GM12878 (cell line): ENCODE results near the gene AFAP1L2. TPM values are rescaled to one million over a fixed set of nuclear protein-coding genes. Genes with fewer than 3 reads are reported as not detected.

Experiments
- ATAC-seq: fragments of 200-7000 bp; cut with Tn5 transposase; 3 replicates; pipeline ENCODE4 v1.9.1; 2020; ENCODE audit warnings: mild to moderate bottlenecking, moderate library complexity
- BruUV-seq: library from RNA; stranded (reverse); fragments of 400-500 nt; replicated peaks from 2 replicates; lab custom pipeline; 2021; lab: Mats Ljungman, UMichigan
- CTCF ChIA-PET: fragments of 300-600 bp; sonication (Branson Sonifier 250); formaldehyde crosslinking; extraction: SDS; loops from one replicate; lab custom pipeline; 2021; ENCODE audit warnings: inconsistent platforms; lab: Yijun Ruan, JAX
- POLR2A ChIA-PET: fragments of 350-600 bp; formaldehyde crosslinking; extraction: SDS; loops from one replicate; lab custom pipeline; 2021; ENCODE audit warnings: inconsistent platforms; lab: Charles Lee
- RAD21 ChIA-PET: fragments of 300-600 bp; sonication (Branson Sonifier 250); formaldehyde crosslinking; loops from one replicate; lab custom pipeline; 2023; ENCODE audit warnings: antibody characterized with exemption; ENCODE audit not compliant: unreplicated experiment; lab: Charles Lee
- SMC1A ChIA-PET: fragments of 300-600 bp; sonication (Branson Sonifier 250); formaldehyde crosslinking; loops from one replicate; lab custom pipeline; 2023; ENCODE audit not compliant: unreplicated experiment, uncharacterized antibody; lab: Charles Lee
- DNase-seq: peaks from one replicate; pipeline ENCODE4 v3.0.0-alpha.2; 2011; ENCODE audit warnings: low read depth, low spot score
- FAIRE-seq: peaks from 3 replicates; lab custom pipeline; 2011; peaks lifted over from hg19 to GRCh38; lab: Jason Lieb, UNC
- H2AFZ ChIP-seq: 2 replicates; pipeline ENCODE4 v1.6.0; 2011; ENCODE audit warnings: low read depth, low read length, control low read depth; ENCODE audit not compliant: control insufficient read depth
- H3K27ac ChIP-seq: 2 replicates; pipeline ENCODE4 v1.5.1; 2011; ENCODE audit warnings: control low read depth; ENCODE audit not compliant: control insufficient read depth, insufficient read depth
- H3K27me3 ChIP-seq, 2 experiments: replicated peaks in 1 of 2; 2 replicates each; pipeline versions ENCODE4 v1.6.0 to v1.6.1; 2011; ENCODE audit warnings: low read length in 1 of 2; ENCODE audit not compliant: control insufficient read depth in 2 of 2, insufficient read depth in 2 of 2
- H3K36me3 ChIP-seq, 2 experiments: 2 replicates each; pipeline ENCODE4 v1.5.1; 2011; ENCODE audit warnings: low read length in 1 of 2; ENCODE audit not compliant: control insufficient read depth in 2 of 2, insufficient read depth in 2 of 2
- H3K4me1 ChIP-seq: 2 replicates; pipeline ENCODE4 v1.6.1; 2011; ENCODE audit warnings: mild to moderate bottlenecking, low read length, moderate library complexity, mixed read lengths; ENCODE audit not compliant: control insufficient read depth, insufficient read depth
- H3K4me2 ChIP-seq: 2 replicates; pipeline ENCODE4 v1.6.0; 2011; ENCODE audit warnings: control low read depth; ENCODE audit not compliant: control insufficient read depth, insufficient read depth
- H3K4me3 ChIP-seq: fragments of 200-600 bp; sonication (generic); 2 replicates; pipeline ENCODE4 v1.5.1; 2016
- H3K79me2 ChIP-seq: 2 replicates; pipeline ENCODE4 v1.6.0; 2011; ENCODE audit warnings: low read length; ENCODE audit not compliant: control insufficient read depth, insufficient read depth
- H3K9ac ChIP-seq: 2 replicates; pipeline ENCODE4 v1.8.0; 2011; ENCODE audit warnings: low read length, control low read depth, mixed read lengths; ENCODE audit not compliant: control insufficient read depth, insufficient read depth
- H3K9me3 ChIP-seq: replicated peaks from 3 replicates; pipeline ENCODE4 v1.5.1; 2011; ENCODE audit warnings: mild to moderate bottlenecking, low read length; ENCODE audit not compliant: control insufficient read depth, insufficient read depth
- H4K20me1 ChIP-seq: 2 replicates; pipeline ENCODE4 v1.6.0; 2011; ENCODE audit not compliant: control insufficient read depth, insufficient read depth
- ATF7 ChIP-seq: fragments of 450-650 bp; IDR thresholded peaks from 2 replicates; pipeline ENCODE4 v1.6.1; 2016; ENCODE audit warnings: low read depth, mild to moderate bottlenecking
- CREB1 ChIP-seq: IDR thresholded peaks from 2 replicates; pipeline ENCODE4 v1.6.1; 2012; ENCODE audit warnings: low read depth, mild to moderate bottlenecking, inconsistent platforms
- DPF2 ChIP-seq: fragments of 450-650 bp; IDR thresholded peaks from 2 replicates; pipeline ENCODE4 v1.6.1; 2017; ENCODE audit warnings: mild to moderate bottlenecking
- FOXK2 ChIP-seq: fragments of 450-650 bp; IDR thresholded peaks from 2 replicates; pipeline ENCODE4 v1.6.1; 2017; ENCODE audit warnings: mild to moderate bottlenecking, moderate library complexity
- MEF2B ChIP-seq: fragments of 450-650 bp; IDR thresholded peaks from 2 replicates; pipeline ENCODE4 v1.6.1; 2018; ENCODE audit warnings: mild to moderate bottlenecking, moderate library complexity; ENCODE audit not compliant: partially characterized antibody, poor library complexity, severe bottlenecking
- NFYB ChIP-seq: IDR thresholded peaks from 2 replicates; pipeline ENCODE4 v1.6.1; 2011; ENCODE audit warnings: low read depth, mild to moderate bottlenecking, low read length, improper control_type of control experiment, moderate library complexity; ENCODE audit not compliant: insufficient read depth
- SMAD5 ChIP-seq: IDR thresholded peaks from 2 replicates; pipeline ENCODE4 v1.6.1; 2016; ENCODE audit warnings: antibody characterized with exemption, low read depth
- STAT1 ChIP-seq: fragments of 450-650 bp; conservative IDR thresholded peaks from 2 replicates; pipeline ENCODE4 v1.6.1; 2014; ENCODE audit warnings: antibody characterized with exemption, mild to moderate bottlenecking
- TAF1 ChIP-seq: IDR thresholded peaks from 2 replicates; pipeline ENCODE4 v1.6.1; 2011; ENCODE audit warnings: mild to moderate bottlenecking, low read depth, low read length, borderline replicate concordance
- TARDBP ChIP-seq: IDR thresholded peaks from 2 replicates; pipeline ENCODE4 v1.6.1; 2016; ENCODE audit warnings: borderline replicate concordance
- TCF12 ChIP-seq: IDR thresholded peaks from 2 replicates; pipeline ENCODE4 v1.6.1; 2011; ENCODE audit warnings: low read depth, mild to moderate bottlenecking, low read length
- ZBED1 ChIP-seq: IDR thresholded peaks from 2 replicates; pipeline ENCODE4 v1.6.1; 2016; ENCODE audit warnings: borderline replicate concordance
- ZBTB11 ChIP-seq: fragments of 450-650 bp; formaldehyde crosslinking; IDR thresholded peaks from 2 replicates; pipeline ENCODE4 v1.5.0; 2022; ENCODE audit warnings: mild to moderate bottlenecking, missing genetic modification characterization
- ZNF207 ChIP-seq: fragments of 450-650 bp; IDR thresholded peaks from 2 replicates; pipeline ENCODE4 v1.6.1; 2014; ENCODE audit warnings: antibody characterized with exemption, mild to moderate bottlenecking, borderline replicate concordance
- WGBS: methylation state at CpG from one replicate; pipeline ENCODE4 v1.1.6; 2016; ENCODE audit warnings: low lambda C conversion rate; ENCODE audit not compliant: insufficient replicate concordance, insufficient coverage; ENCODE audit errors: missing lambda C conversion rate; 5-methylcytosine and 5-hydroxymethylcytosine counted together
- in situ Hi-C: fragments of 300-500 bp; cut with MboI; formaldehyde crosslinking; loops from 9 replicates; pipeline ENCODE4 v1.14.3; 2018; ENCODE audit warnings: mixed read lengths
- intact Hi-C: fragments of 100-400 bp; cut with micrococcal nuclease; formaldehyde crosslinking; loops from one replicate; pipeline ENCODE4 v1.14.2; 2022; ENCODE audit not compliant: unreplicated experiment
- polyA plus RNA-seq, 11 experiments: library from polyadenylated mRNA; depleted of rRNA in 4 of 11; unstranded in 6 of 11; stranded (reverse) in 5 of 11; fragments of >200 nt; fragmentation: Nextera tagmentation in 4 of 11; fragmentation: Illumina TruSeq in 1 of 11; extraction: Ambion mirVana in 4 of 11; extraction: Trizol in 1 of 11; gene quantifications; 1 replicate in 1 of 11; 2 replicates in 10 of 11; pipeline versions ENCODE4 v1.2.1 to v1.2.3, GENCODE V29; 2011 to 2016; ENCODE audit warnings: inconsistent platforms in 2 of 11, missing spikeins in 2 of 11, low read depth in 1 of 11
- total RNA-seq, 4 experiments: library from RNA; depleted of rRNA in 3 of 4; stranded (reverse); fragments of >200 nt in 3 of 4; fragmentation: Illumina TruSeq in 1 of 4; extraction: Trizol in 1 of 4; gene quantifications; 2 replicates each; pipeline versions ENCODE4 v1.2.1 to v1.2.3, GENCODE V29; 2013 to 2021
- TF ChIP-seq, protein P1 (sequence below): IDR thresholded peaks from 2 replicates; pipeline ENCODE4 v1.6.1; 2012; ENCODE audit warnings: low read depth, low read length, improper control_type of control experiment
- TF ChIP-seq, protein P2 (sequence below): IDR thresholded peaks from 2 replicates; pipeline ENCODE4 v1.6.1; 2012; ENCODE audit warnings: low read depth, low read length, improper control_type of control experiment

AFAP1L2 gene
- total and polyA plus RNA-seq, 10 of the 15 experiments (the other 5 are each of a cell fraction or from before 2014, with no cell fraction given), result 0.03 to 4.0 (median 0.34) TPM

GRCh38 chr10:114255227-114255626 is 149.1 kb downstream of the AFAP1L2 start:
- in situ Hi-C loops, result no loop called here
- CTCF ChIA-PET, result interaction anchor here (1.5 kb wide), 1 partner anchor 49 kb away, joined by 4 read pairs; no protein-coding TSS in a partner anchor

DNA sequence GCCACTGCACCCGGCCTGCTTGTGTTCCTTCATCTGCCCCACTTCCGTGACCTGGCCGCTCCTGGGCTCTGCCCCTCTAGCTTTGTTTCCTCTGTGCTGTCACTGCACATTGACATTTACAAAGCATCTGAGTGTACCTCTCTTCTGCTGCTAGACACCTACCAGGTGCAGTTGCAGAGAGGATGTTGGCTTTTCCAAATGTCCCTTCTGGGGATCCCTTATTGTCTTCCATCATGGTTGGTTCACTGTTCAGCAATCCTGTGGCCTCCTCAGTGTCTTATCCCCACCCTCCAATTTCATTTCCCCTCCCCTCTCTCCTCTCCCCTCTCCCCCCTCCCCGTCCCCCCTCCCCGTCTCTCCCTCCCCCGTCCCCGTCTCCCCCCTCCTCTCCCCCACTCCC is 151.4 kb downstream of the AFAP1L2 start:
- no peaks in the 10 kb centered on the region for H3K79me2 ChIP-seq
- ATAC-seq, result no peak
- intact Hi-C loops, result no loop called here
- SMC1A ChIA-PET, result no interaction called here
- CTCF ChIA-PET, result no interaction called here
- H3K27me3 ChIP-seq, result no peaks in the 10 kb centered on the region
- no peak for DNase-seq
- no peaks in the 10 kb centered on the region for H3K9me3 ChIP-seq
- no peaks in the 10 kb centered on the region for H3K36me3 ChIP-seq
- no TSS peak for BruUV-seq
- in situ Hi-C loops, result no loop called here
- POLR2A ChIA-PET, result no interaction called here
- H3K4me1 ChIP-seq, result no peaks in the 10 kb centered on the region
- H2AFZ ChIP-seq, result no peak overlapping the region
- no peak overlapping the region for H3K4me3 ChIP-seq
- H3K4me2 ChIP-seq, result no peak overlapping the region
- no peak overlapping the region for H3K9ac ChIP-seq
- no peaks in the 10 kb centered on the region for H4K20me1 ChIP-seq
- no peak overlapping the region for H3K27ac ChIP-seq
- RAD21 ChIA-PET, result no interaction called here
- no peak for FAIRE-seq
- 94% methylated on average over 3 of the region's 7 CpGs for WGBS
- TF ChIP-seq DPF2 (no peak), TCF12 (no peak), CREB1 (no peak), ZBTB11 (CRISPR knock-in tag) (no peak), SMAD5 (no peak), ZNF207 (no peak), STAT1 (no peak), ATF7 (no peak), FOXK2 (no peak), TAF1 (no peak), ZBED1 (no peak)
- TF ChIP-seq, protein P1, sequence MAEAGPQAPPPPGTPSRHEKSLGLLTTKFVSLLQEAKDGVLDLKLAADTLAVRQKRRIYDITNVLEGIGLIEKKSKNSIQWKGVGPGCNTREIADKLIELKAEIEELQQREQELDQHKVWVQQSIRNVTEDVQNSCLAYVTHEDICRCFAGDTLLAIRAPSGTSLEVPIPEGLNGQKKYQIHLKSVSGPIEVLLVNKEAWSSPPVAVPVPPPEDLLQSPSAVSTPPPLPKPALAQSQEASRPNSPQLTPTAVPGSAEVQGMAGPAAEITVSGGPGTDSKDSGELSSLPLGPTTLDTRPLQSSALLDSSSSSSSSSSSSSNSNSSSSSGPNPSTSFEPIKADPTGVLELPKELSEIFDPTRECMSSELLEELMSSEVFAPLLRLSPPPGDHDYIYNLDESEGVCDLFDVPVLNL, result no peak
- TF ChIP-seq, protein P2, sequence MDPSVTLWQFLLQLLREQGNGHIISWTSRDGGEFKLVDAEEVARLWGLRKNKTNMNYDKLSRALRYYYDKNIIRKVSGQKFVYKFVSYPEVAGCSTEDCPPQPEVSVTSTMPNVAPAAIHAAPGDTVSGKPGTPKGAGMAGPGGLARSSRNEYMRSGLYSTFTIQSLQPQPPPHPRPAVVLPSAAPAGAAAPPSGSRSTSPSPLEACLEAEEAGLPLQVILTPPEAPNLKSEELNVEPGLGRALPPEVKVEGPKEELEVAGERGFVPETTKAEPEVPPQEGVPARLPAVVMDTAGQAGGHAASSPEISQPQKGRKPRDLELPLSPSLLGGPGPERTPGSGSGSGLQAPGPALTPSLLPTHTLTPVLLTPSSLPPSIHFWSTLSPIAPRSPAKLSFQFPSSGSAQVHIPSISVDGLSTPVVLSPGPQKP, result no peak

More at GRCh38 chr10:114255227-114255626, 149.1 kb downstream of the AFAP1L2 start:
- H3K9me3 ChIP-seq, result no peaks in the 10 kb centered on the region
- H4K20me1 ChIP-seq, result no peaks in the 10 kb centered on the region
- H3K79me2 ChIP-seq, result no peaks in the 10 kb centered on the region
- FAIRE-seq (no peak), DNase-seq (no peak), ATAC-seq (no peak)
- WGBS, result 92% methylated on average over 1 of the region's 1 CpG
- no TSS peak for BruUV-seq
- H3K9ac ChIP-seq, result no peak overlapping the region
- no peak for TF ChIP-seq TARDBP
- TF ChIP-seq MEF2B, result no peak
- 0 out of 2 replicates have a peak, but pooled peaks have one; percentile 41 for TF ChIP-seq NFYB
- ChIA-PET RAD21 (no interaction called here), SMC1A (interaction anchor here (0.6 to 1.1 kb wide), 3 partner anchors 186 to 457 kb away, joined by 3 read pairs; no protein-coding TSS in a partner anchor), POLR2A (no interaction called here)
- H3K4me2 ChIP-seq, result no peak overlapping the region
- intact Hi-C loops, result no loop called here
- no peaks in the 10 kb centered on the region for H3K4me1 ChIP-seq
- no peak overlapping the region for H2AFZ ChIP-seq
- no peak overlapping the region for H3K27ac ChIP-seq
- H3K4me3 ChIP-seq, result no peak overlapping the region
- no peaks in the 10 kb centered on the region for H3K27me3 ChIP-seq
- H3K36me3 ChIP-seq, result no peaks in the 10 kb centered on the region
